CD4-positive, alpha-beta T cell treated with Interleukin-15 for 4 hours (primary cell): ENCODE results near the gene BFAR.
"Not testable (repeated sequence)": the region's sequence is repeated elsewhere in the genome, so short reads cannot be mapped to it uniquely, and the experiment has no call there.

ENCODE experiments used
- DNase-seq: peaks from one replicate; pipeline ENCODE4 v3.0.0-alpha.2; 2020; ENCODE audit warnings: low spot score

Gene BFAR

GRCh38 chr16:14635395-14636165 is 2.8 kb downstream of the BFAR start:
- DNase-seq: no peak

- not testable (repeated sequence) for DNase-seq
Measured at GRCh38 chr16:14636179-14636950, 3.6 kb downstream of the BFAR start.

GRCh38 chr16:14636951-14637240 is 4.1 kb downstream of the BFAR start:
- not testable (repeated sequence) for DNase-seq

GRCh38 chr16:14640538-14640937 is 7.8 kb downstream of the BFAR start:
- DNase-seq: no peak

- DNase-seq: no peak
Measured at GRCh38 chr16:14641206-14641605, 8.5 kb downstream of the BFAR start.

GRCh38 chr16:14641926-14642325 is 9.2 kb downstream of the BFAR start:
- no peak for DNase-seq

- DNase-seq: no peak
Measured at GRCh38 chr16:14649816-14650215, 17.1 kb downstream of the BFAR start.

GRCh38 chr16:14650629-14651028 is 17.9 kb downstream of the BFAR start:
- DNase-seq: no peak

GRCh38 chr16:14652726-14653125 is 20.0 kb downstream of the BFAR start:
- no peak for DNase-seq

- no peak for DNase-seq
Measured at GRCh38 chr16:14658063-14658462, 25.3 kb downstream of the BFAR start.

- DNase-seq: no peak
Measured at GRCh38 chr16:14667347-14668266, 34.9 kb downstream of the BFAR start.

GRCh38 chr16:14668556-14669223 is 35.9 kb downstream of the BFAR start:
- DNase-seq: no peak

GRCh38 chr16:14669776-14670175 is 37.0 kb downstream of the BFAR start:
- DNase-seq: no peak

- no peak for DNase-seq
Measured at GRCh38 chr16:14672403-14672971, 39.7 kb downstream of the BFAR start.

- DNase-seq: no peak
Measured at GRCh38 chr16:14676633-14677032, 43.9 kb downstream of the BFAR start.

- no peak for DNase-seq
Measured at GRCh38 chr16:14677627-14678026, 44.9 kb downstream of the BFAR start.

GRCh38 chr16:14678748-14679497 is 46.2 kb downstream of the BFAR start:
- no peak for DNase-seq

- not testable (repeated sequence) for DNase-seq
Measured at GRCh38 chr16:14680396-14680795, 47.6 kb downstream of the BFAR start.

- no peak for DNase-seq
Measured at GRCh38 chr16:14681115-14681514, 48.4 kb downstream of the BFAR start.

GRCh38 chr16:14682121-14682520 is 49.4 kb downstream of the BFAR start:
- DNase-seq: no peak
